C4-2B (cell line): ENCODE results near the gene TPSD1.

ENCODE experiments used
- ZFX ChIP-seq: fragments of 450-650 bp; IDR thresholded peaks from 2 replicates; pipeline ENCODE4 v1.6.1; 2017
- TF ChIP-seq, protein P1 (sequence below): fragments of 450-650 bp; conservative IDR thresholded peaks from 2 replicates; pipeline ENCODE4 v1.5.1; 2017; ENCODE audit warnings: mild to moderate bottlenecking

DNA sequence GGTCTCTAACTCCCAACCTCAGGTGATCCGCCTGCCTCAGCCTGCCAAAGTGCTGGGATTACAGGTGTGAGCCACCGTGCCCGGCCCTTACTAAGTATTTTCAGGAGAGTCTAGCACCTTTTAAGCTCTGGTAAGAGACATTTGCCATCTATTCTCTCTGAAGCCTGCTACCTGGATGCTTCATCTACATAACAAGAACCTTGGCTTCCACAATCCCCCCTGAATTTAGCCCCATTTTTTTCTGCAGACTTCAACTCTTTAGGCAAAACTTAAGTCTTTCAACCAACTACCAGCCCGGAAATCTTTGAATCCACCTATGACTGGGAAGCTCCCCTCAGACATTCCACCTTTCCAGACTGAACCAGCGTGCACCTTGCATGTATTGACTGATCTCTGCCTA, 39.6 kb downstream of the TPSD1 start:
- TF ChIP-seq, protein P1, sequence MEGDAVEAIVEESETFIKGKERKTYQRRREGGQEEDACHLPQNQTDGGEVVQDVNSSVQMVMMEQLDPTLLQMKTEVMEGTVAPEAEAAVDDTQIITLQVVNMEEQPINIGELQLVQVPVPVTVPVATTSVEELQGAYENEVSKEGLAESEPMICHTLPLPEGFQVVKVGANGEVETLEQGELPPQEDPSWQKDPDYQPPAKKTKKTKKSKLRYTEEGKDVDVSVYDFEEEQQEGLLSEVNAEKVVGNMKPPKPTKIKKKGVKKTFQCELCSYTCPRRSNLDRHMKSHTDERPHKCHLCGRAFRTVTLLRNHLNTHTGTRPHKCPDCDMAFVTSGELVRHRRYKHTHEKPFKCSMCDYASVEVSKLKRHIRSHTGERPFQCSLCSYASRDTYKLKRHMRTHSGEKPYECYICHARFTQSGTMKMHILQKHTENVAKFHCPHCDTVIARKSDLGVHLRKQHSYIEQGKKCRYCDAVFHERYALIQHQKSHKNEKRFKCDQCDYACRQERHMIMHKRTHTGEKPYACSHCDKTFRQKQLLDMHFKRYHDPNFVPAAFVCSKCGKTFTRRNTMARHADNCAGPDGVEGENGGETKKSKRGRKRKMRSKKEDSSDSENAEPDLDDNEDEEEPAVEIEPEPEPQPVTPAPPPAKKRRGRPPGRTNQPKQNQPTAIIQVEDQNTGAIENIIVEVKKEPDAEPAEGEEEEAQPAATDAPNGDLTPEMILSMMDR: no peak
- no peak for TF ChIP-seq ZFX
